NCI-H748 (cell line): ENCODE results near the gene ALDOC.

ENCODE experiments used
- DNase-seq: peaks from one replicate; lab custom pipeline; 2025; ENCODE audit not compliant: unreplicated experiment; lab: John Stamatoyannopoulos, UW

ALDOC gene

GRCh38 chr17:28553000-28553505, 23.6 kb downstream of the ALDOC start:
- DNase-seq = no peak

DNA sequence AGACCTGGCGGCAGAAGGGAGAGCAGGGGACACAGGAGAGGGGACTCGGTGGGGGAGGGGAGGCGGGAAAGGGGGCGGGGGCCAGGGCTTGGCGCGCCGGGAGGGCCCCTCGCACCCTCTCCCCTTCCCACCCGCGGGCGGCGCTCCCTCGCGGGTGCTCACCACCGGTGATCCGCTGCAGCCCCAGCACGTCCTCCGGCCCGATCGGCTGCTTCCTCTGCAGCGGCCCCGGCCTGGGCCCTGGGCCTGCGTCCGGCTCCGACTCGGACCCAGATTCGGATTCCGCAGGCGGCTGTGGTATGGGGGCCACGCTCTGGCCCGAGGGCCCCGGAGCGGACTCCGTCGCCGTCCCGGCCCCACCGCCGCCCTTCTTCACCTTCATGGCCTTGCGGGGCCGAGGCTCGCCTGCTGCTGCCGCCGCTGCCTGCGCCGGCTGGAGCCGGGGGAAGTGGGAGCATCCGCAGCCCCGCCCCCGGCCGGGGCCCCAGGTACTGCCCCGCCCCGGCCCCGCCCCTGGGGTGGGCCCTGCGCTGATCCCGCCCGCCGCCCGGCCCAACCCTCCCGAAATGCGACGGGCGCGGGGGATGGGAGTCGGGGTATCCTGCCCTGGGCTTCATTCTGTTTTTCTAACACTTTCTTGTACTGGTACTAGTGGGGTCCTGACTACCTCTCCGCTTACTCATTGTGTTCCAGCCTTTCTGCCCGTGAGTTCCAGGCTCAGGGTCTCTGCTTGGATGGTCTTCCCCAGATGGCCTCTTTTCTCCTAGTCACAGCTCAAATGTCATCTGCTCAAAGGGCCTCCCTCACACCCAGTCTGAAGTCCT, 24.3 kb downstream of the ALDOC start, which contains the start of gene UNC119:
TSS of gene UNC119 (minus strand) at position 449 of the 824 bp plus-strand sequence. CDS start at position 382, 67 bp downstream.
- peak; percentile 86 for DNase-seq

- DNase-seq = peak; percentile 59
These were observed 25.1 kb downstream of the ALDOC start for GRCh38 chr17:28551421-28552175.

DNA sequence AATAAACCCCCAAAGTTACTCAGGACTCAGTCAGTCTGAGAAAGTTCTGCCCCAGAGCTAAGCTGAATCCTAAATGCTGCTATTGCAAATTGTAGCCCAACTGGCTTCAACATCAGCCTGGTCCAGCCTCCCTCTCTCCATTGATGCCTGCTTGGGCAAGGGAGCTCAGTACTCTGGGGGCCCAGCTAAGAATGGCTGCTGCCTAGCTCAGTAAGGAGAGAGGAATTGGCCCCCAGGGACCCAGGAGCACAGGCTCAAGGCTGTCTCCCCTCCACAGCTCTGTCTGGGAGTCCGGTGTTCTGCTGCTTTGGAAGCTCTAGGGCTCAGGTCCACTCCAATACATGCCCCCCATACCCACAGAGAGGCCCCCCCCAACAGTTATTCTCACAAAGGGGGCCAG, 25.8 kb downstream of the ALDOC start:
- no peak for DNase-seq

DNA sequence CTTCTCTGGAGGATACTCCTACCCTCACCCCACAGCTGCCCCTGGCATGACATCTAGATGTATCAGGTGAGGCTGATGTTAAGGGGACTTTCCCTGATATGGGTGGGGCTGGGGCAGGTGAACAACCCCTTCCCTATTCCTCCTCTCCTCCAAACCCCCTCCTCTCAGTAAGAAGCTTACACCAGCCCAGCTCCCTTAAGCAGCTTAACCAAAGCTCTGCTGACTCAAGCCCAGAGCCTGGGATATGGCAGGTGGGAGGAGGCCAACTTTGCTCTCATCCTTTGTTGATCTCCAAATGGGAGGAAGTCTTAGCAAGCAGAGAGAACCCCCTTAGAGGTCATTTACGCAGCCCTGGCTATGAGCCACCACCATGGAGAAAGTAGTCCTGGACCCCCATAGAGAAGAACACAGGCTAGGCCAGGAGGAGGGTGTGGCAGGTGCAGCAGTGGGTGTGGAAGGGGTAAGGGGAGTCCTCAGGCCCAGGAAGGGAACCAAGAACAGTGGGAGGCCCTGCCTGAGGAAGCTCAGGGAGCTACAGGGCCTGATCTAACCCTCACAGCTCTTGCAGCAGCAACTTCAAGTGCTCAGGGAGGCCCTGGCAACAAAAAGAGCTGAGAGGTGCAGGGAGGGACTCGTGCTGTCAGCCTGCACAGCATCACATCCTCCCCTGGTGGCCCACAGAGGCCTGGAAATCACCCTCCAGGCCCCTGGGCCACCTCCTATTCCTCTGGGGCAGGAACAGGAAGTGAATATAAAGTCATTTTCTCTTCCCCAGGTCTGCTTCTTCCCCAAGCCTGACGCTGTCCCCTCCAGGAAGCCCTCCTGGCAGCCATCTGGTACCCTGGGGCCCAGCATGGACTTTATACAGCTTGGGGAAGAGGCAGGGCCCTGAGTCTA, 27.2 kb downstream of the ALDOC start:
- no peak for DNase-seq

DNA sequence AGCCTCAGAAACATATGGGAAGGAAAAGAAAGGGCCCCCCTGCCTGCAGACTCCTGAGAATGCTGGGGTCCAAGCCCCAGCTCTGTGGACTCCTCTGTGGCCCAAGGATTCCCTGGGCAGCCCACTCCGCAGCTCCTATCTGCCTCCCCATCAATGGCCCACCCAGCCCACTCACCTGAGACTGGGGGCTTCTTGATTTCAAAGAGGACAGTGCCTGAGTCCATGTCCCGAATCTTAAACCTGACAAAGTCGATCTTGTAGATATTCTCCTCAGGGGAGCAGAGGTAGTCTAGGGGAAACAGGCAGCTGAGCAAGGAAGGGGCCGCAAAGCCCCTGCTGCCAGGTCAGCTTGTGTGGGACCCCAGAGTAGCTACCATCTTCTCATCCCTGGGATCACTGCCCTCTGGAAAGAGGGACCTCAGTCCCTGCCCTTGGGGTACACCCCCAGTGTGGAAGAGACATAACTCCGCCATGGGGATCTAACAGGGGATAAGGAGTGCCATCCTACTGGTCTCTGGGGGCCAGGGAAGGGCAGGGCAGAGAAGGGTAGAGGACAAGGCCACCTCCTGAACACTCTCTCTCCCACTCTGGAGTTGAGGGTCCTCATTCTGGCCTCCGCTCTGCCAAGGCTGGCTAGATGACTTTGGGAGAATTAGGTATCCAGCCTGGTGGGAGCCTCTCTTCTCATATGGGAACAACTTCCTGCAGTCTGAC, 28.1 kb downstream of the ALDOC start:
- DNase-seq = no peak

DNA sequence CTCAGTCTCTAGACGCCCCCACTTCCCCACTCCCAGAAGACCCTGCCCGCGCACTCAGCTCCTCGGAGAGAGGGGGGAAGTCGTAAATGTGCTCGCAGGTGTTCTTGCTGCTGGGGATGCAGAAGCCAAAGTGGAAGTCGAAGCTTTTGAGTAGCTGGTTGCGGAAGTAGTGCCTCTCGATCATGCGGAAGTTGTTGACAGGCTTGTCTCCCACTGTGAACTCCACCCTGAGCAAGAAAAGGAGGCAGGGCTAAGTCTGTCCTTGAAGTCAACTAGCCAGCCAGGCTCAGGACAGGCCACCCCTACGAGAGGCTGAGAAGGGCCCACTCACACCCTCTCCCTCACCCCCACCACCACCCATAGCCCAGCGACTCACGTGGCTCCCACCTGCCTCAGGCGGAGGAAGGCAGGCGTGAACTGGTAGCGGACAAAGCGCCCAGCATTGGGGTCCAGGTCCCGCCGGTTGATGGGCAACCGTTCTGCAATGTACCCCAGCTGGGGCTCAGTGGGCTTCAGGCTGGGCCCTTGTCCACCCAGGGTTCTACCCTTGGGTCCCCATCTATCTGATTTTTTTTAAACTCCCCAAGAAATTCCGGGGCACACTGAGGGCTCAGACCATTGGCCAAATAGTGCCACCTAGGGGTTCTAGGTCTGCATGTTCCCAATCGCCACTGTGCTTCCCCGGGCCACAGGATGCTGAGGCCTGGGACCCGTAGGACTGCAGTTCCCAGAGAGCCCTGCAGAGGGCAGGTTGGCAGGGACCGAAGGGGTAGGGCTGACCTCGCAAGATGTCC, 28.9 kb downstream of the ALDOC start:
- DNase-seq = peak; percentile 72

- DNase-seq = no peak
These were observed 29.5 kb downstream of the ALDOC start for GRCh38 chr17:28547096-28547622.

DNA sequence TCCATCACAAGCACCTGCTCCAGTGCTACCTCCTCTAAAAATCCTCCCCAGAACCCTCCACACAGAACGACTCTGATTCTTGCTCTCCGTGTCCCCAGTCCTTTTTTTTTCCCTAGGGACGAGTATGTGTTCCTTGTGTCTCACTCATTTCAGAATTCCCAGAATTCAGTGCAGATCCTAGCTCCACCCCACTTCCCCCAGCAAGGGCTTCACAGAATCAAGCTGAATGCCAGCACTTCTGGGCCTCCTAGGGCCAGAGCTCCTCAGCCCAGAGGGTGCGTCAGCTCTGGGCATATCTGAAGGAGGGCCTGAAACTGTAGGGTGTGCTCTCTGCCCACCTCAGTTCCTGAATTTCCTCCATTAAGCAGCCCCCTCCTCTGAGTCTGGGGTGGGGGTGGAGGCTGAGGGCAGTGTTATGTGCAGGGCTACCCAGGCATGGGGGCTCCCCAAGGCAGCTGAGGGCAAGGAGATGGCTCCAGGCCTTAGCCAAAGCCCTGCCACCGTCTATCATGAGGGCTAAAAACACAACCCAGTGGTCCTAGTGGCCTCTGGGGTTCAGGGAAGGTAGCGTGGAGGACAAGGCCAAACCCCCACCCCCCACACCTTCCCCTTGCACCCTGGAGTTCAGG, 30.8 kb downstream of the ALDOC start:
- no peak for DNase-seq

- no peak for DNase-seq
These were observed 31.6 kb downstream of the ALDOC start for GRCh38 chr17:28545141-28545503.

DNA sequence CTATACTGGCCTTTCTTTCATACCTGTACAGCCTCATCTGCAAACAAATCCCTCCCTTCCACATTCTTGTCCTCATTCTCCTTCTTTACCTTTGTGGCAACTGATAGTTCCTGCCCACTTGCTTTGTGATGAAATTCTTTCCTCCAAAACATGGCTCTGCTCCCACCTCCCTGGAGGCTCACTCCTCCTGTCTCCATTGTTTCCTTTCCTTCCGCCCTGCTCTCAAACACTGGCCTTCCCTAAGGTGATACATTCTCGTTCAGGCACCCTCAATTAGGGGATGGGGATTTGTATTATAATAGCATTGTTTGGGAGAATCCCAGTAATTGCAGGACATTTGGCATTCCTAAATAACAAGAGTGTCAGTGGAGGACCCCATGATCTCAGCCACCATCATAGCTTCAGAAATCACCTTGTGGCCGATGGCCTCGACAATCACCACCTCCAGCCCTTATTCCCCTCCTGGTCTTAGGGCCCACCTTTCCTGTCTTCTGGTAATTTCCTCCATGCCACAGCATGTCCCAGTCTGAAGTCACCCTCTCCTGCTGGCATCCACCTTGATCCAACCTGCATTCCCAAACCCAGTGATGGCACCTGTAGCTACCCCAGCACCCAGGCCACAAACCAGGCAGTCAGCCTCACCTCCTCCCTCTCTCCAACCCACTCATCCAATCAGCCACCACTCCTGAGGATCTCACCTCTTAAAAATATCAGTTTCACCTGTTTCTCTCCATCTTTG, 32.1 kb downstream of the ALDOC start:
- DNase-seq = no peak

DNA sequence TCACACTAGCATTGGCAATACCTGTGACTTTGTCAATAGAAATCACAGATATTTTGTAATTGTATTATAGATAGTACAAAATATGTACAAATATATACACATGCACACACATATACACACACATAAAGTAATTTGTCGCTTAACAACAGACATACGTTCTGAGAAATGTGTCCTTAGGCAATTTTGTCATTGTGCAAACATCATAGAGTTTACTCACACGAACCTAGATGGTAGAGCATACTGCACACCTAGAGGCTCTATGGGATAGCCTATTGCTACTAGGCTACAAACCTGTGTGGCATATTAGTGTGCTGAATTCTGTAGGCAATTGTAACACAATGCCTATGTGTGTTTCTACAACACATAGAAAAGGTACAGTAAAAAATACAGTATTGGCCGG, 35.3 kb downstream of the ALDOC start:
- no peak for DNase-seq

DNA sequence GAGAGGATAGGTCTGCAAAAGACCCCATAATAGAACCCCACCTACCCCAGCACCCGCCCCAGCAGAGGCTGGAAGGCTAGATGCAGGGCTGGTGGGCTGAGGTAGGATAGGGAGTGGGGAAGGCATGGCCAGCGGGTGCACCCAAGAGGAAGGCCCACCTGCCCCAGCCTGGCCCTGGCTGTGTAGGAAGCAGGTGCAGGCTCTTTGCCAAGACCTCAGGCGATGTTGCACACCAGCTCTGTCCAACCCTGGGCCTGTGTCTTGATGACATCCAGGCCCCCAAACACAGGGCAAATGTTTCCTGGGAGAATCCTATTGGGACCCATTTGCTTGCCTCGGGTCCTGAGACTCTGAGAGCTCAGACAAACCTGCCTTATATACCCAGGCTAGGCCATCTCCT, 36.5 kb downstream of the ALDOC start:
- DNase-seq = no peak

GRCh38 chr17:28538296-28538895, 38.3 kb downstream of the ALDOC start:
- no peak for DNase-seq

DNA sequence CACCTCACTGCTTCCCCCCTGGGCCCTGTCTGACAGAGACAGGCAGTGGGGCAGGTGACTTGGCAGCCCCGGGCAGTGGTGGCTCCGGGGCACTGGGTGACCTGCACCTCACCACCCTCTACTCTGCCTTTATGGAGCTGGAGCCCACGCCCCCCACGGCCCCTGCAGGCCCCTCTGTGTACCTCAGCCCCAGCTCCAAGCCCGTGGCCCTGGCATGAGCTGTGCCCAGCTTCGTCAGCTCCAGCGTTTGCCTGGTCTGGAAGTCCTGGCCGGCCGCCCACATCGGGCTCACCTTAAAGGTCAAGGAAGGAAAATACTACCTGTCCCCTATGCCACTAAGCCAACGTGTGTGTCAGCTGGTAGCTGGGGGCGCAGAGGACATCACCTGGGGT, 39.5 kb downstream of the ALDOC start:
- DNase-seq = no peak

DNA sequence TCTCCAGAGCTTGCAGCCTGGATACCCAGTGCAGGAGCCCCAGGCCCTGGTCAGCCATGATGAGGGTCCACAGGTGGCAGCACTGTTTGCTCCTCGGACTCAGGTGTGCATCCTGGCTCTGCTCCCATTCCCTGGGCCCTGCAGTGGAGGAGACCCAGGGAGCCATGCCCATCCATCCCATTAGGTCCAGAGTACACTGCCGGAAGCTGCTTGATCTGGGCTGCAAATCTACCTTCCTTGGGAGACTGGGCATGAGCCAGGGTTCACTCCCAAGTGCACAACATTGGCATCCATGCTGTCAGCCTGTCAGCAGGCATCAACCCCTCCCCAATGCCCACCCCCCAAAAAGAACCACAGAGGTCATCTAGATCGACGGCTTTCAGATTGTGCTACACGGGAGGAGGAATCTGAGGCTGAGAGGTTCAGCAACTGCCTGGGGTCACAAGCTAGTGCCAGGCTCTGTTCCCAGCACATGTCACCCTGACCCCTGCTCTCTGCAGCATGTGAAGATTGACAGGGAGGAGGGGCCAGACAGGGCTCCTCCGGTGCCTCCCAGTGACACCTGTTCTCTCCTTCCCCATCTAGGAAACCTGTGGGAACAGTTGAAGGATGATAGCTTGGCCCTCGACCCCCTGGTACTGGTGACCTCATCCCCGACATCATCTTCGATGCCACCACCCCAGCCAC, 40.0 kb downstream of the ALDOC start:
- no peak for DNase-seq

DNA sequence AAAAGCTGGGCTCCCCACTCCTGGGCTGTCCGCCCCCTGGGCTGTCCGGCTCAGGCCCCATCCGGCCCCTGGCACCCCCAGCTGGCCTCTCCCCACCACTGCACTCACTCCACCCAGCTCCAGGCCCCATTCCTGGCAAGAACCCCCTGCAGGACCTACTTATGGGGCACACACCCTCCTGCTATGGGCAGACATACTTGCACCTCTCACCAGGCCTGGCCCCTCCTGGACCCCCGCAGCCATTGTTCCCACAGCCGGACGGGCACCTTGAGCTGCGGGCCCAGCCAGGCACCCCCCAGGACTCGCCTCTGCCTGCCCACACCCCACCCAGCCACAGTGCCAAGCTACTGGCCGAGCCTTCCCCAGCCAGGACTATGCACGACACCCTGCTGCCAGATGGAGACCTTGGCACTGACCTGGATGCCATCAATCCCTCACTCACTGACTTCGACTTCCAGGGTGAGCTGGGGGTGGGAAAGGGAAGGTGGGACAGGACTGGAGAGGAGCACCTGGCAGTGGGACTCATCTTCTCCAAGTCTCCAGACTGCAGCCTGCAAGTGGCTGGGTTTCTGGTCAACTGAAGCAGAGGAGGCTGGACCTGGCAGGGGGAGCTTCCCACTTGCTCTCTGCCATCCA, 41.8 kb downstream of the ALDOC start:
- DNase-seq = no peak
